Activated CD8-positive, alpha-beta memory T cell treated with anti-CD3 and anti-CD28 coated beads, Interleukin-2, amount 50 U/mL, for 48 hours (primary cell): Measurements from ENCODE around the gene GLRX2.
"Not testable (repeated sequence)": the region's sequence is repeated elsewhere in the genome, so short reads cannot be mapped to it uniquely, and the experiment has no call there.

Source experiments
- DNase-seq: peaks from one replicate; pipeline ENCODE4 v3.0.0-alpha.2; 2020

The GLRX2 gene

GRCh38 chr1:193060938-193061337 lies 44.3 kb downstream of the GLRX2 start:
- DNase-seq = no peak

- DNase-seq = no peak
Measured at GRCh38 chr1:193060406-193060805, 44.8 kb downstream of the GLRX2 start.

GRCh38 chr1:193060115-193060403 lies 45.2 kb downstream of the GLRX2 start:
- no peak for DNase-seq

- peak; percentile 93 for DNase-seq
Measured at GRCh38 chr1:193059282-193060114, 45.7 kb downstream of the GLRX2 start, which contains the start of the genes RO60 and UCHL5. RO60 (plus strand) TSS chr1:193059612; CDS start chr1:193069055, 9,443 bp downstream. UCHL5 (minus strand) TSS chr1:193059360; CDS start chr1:193059260, 100 bp downstream.

DNA sequence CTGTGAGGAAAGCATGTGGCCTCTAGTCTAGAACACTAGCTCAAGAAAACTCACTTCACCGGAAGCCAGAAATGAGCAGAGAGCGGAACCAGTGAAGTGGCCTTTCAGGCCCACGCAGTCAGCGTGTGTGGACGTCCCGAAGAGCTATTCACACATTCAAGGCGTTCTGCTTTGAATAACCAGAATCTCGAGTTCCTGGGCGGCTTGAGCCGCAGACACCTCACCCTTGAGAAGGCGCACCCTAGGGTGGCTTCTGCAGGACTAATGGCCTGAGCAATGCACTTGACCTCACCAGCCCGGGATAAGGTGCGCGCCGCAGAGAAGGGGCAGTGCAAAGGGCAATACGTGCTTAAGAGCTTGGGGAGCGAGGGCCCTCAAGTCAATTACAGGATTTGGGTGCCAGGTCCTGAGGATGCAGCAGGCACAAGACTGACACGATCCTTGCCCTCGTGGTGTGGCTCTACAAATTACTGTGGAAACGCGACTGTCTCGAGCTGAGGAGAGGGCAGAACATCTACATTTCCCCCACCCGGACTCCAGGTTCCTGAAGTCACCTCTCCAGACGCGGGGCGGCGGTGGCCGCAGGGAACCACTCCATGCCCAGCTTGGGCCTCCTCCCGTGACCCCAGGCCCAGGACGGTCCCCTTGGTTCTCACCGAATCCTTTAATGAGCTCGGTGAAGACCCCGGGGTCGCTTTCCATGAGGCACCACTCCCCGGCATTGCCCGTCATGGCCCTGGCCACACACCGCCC lies 46.5 kb downstream of the GLRX2 start:
- DNase-seq = peak; percentile 82

- no peak for DNase-seq
Measured at GRCh38 chr1:193054169-193054675, 51.0 kb downstream of the GLRX2 start.

DNA sequence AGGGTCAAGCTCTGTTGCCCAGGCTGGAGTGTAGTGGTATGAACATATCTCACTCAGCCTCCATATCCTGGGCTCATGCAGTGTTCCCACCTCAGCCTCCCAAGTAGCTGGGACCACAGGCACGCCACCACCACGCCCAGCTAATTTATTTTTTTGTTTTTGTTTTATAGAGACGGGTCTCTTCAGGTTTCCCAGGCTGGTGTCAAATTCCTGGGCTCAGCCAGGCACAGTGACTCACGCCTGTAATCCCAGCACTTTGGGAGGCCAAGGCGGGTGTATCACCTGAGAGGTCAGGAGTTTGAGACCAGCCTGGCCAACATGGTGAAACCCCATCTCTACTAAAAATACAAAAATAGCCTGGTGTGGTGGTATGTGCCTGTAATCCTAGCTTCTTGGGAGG lies 56.3 kb downstream of the GLRX2 start:
- not testable (repeated sequence) for DNase-seq
